H1 (cell line): Measurements from ENCODE around the gene PLOD1. TPM values are rescaled to one million over a fixed set of nuclear protein-coding genes. Genes with fewer than 3 reads are reported as not detected.

Source experiments
- polyA plus RNA-seq, 7 experiments: library from polyadenylated mRNA; depleted of rRNA in 3 of 7; stranded (reverse) in 5 of 7; unstranded in 2 of 7; fragments of >200 nt in 5 of 7; fragments of 200-250 nt in 2 of 7; gene quantifications; 1 replicate in 5 of 7; 2 replicates in 1 of 7; 4 replicates in 1 of 7; pipeline versions ENCODE4 v1.2.1 to v1.2.3, GENCODE V29; 2011 to 2013; ENCODE audit warnings: missing spikeins in 2 of 7, mixed read lengths in 2 of 7
- small RNA-seq: library from polyadenylated mRNA; stranded (forward); fragments of <200 nt; extraction: miRNeasy Mini kit (QIAGEN cat#:217004); gene quantifications from one replicate; pipeline ENCODE3, GENCODE V24; 2013; ENCODE audit not compliant: insufficient read depth
- total RNA-seq: library from RNA; stranded (reverse); fragmentation: NEBNext Ultra II Directional; extraction: Animal tissue kit (Norgen Biotek cat#: 25700); gene quantifications from 2 replicates; pipeline ENCODE4 v1.2.1, GENCODE V29; 2021

Gene PLOD1
- total and polyA plus RNA-seq, 2 of the 8 experiments (the other 6 are each of a cell fraction or from before 2014, with no cell fraction given), result 44.9 to 51.8 TPM

Small RNAs within 50 kb of the gene (small RNA-seq; reads per million reads assigned to genes)
- gene AL096840.1, result not detected
- gene RF00019, result not detected
- gene RNU5E-4P, result 28.8 reads per million, percentile 94 among the genes with 10 or more reads in this experiment

Other genes starting within 250 kb of the PLOD1 start
- 17.6 and 18.9 TPM in 2 replicates for gene DRAXIN, start 243.0 kb upstream of the PLOD1 start, total RNA-seq
- gene DRAXIN, start 243.0 kb upstream of the PLOD1 start, polyA plus RNA-seq (2011; rRNA removed), result 4.6 and 4.8 TPM in 2 replicates
- gene AGTRAP, start 198.6 kb upstream of the PLOD1 start, total RNA-seq, result 69.7 and 70.9 TPM in 2 replicates
- gene AGTRAP, start 198.6 kb upstream of the PLOD1 start, polyA plus RNA-seq (2011; rRNA removed), result 192 and 261 TPM in 2 replicates
- 0.90 and 1.3 TPM in 2 replicates for gene C1orf167, start 172.5 kb upstream of the PLOD1 start, total RNA-seq
- gene C1orf167, start 172.5 kb upstream of the PLOD1 start, polyA plus RNA-seq (2011; rRNA removed), result 0.67 and 0.70 TPM in 2 replicates
- 17.9 and 18.5 TPM in 2 replicates for gene MTHFR, start 128.8 kb upstream of the PLOD1 start, total RNA-seq
- gene MTHFR, start 128.8 kb upstream of the PLOD1 start, polyA plus RNA-seq (2011; rRNA removed), result 8.7 and 11.6 TPM in 2 replicates
- gene CLCN6, start 128.5 kb upstream of the PLOD1 start, total RNA-seq, result 25.5 and 26.0 TPM in 2 replicates
- gene CLCN6, start 128.5 kb upstream of the PLOD1 start, polyA plus RNA-seq (2011; rRNA removed), result 15.7 and 20.4 TPM in 2 replicates
- gene NPPA, start 86.9 kb upstream of the PLOD1 start, total RNA-seq, result not detected in 2 replicates
- not detected in 2 replicates for gene NPPA, start 86.9 kb upstream of the PLOD1 start, polyA plus RNA-seq (2011; rRNA removed)
- 0.91 and 1.2 TPM in 2 replicates for gene NPPB, start 75.8 kb upstream of the PLOD1 start, total RNA-seq
- gene NPPB, start 75.8 kb upstream of the PLOD1 start, polyA plus RNA-seq (2011; rRNA removed), result 0.36 and 0.77 TPM in 2 replicates
- gene KIAA2013, start 8.3 kb upstream of the PLOD1 start, total RNA-seq, result 37.9 and 38.8 TPM in 2 replicates
- gene KIAA2013, start 8.3 kb upstream of the PLOD1 start, polyA plus RNA-seq (2011; rRNA removed), result 114 and 120 TPM in 2 replicates
- 58.2 and 62.5 TPM in 2 replicates for gene MFN2, start 45.7 kb downstream of the PLOD1 start, total RNA-seq
- gene MFN2, start 45.7 kb downstream of the PLOD1 start, polyA plus RNA-seq (2011; rRNA removed), result 34.0 and 42.0 TPM in 2 replicates
- 65.5 and 66.1 TPM in 2 replicates for gene MIIP, start 84.8 kb downstream of the PLOD1 start, total RNA-seq
- 106 and 149 TPM in 2 replicates for gene MIIP, start 84.8 kb downstream of the PLOD1 start, polyA plus RNA-seq (2011; rRNA removed)
- gene TNFRSF8, start 128.6 kb downstream of the PLOD1 start, total RNA-seq, result 32.7 and 35.1 TPM in 2 replicates
- 23.2 and 26.7 TPM in 2 replicates for gene TNFRSF8, start 128.6 kb downstream of the PLOD1 start, polyA plus RNA-seq (2011; rRNA removed)
- 2.8 and 2.9 TPM in 2 replicates for gene TNFRSF1B, start 232.3 kb downstream of the PLOD1 start, total RNA-seq
- 1.7 and 2.4 TPM in 2 replicates for gene TNFRSF1B, start 232.3 kb downstream of the PLOD1 start, polyA plus RNA-seq (2011; rRNA removed)